Rectal smooth muscle tissue (tissue), 1 donor: ENCODE data around the gene BTBD10.

Experiments used
- H3K27ac ChIP-seq: one replicate; pipeline ENCODE4 v1.7.0; 2013; ENCODE audit warnings: low read depth, low read length, inconsistent platforms
- H3K27me3 ChIP-seq: one replicate; pipeline ENCODE4 v1.7.0; 2013; ENCODE audit warnings: low read length; ENCODE audit not compliant: control insufficient read depth, insufficient read depth
- H3K36me3 ChIP-seq: one replicate; pipeline ENCODE4 v1.7.0; 2013; ENCODE audit warnings: low read length; ENCODE audit not compliant: control insufficient read depth, insufficient read depth
- H3K4me1 ChIP-seq: one replicate; pipeline ENCODE4 v1.7.0; 2013; ENCODE audit warnings: low read length; ENCODE audit not compliant: control insufficient read depth, insufficient read depth
- H3K4me3 ChIP-seq: one replicate; pipeline ENCODE4 v1.7.0; 2013; ENCODE audit warnings: low read length
- H3K9ac ChIP-seq: one replicate; pipeline ENCODE4 v1.7.0; 2013; ENCODE audit warnings: low read length

BTBD10 gene

DNA sequence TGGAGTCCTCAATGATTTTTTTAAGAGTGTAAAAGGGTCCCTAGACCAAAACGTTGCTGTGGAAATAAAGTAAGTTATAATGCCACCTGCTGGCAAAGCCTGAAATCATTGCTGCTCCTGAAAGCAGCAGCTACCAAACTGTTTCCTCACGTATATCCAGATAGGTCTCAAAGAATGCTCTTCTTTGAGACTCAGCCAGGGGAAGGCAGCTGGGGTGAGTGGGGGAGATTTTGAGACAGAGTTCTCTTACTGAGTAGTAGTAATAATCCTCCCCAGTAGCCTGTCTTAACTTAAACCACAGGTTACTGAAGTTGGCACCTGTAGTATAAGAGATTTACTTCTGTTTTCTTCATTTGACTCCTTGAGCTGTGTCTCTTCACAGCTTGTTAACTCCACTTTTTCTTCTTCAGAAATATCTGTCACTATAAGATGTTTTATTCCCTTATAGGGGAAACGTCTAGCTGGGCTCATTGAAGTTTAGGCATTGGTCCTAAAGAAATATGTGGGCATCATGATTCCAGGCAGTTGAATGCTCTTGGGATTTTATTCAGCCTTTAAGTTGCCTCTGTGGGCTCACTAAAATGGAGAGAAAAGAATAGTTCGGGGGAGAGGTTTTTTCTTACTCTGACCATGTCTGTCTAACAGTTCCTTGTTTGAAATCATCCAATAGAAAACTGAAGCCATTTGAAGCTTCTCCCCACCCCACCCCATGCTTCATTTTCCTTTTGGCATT is 77.9 kb downstream of the BTBD10 start:
- H3K4me1 ChIP-seq: no peaks in the 10 kb centered on the region
- H3K36me3 ChIP-seq: peaks cover 6% of the 10 kb centered on the region
- H3K9ac ChIP-seq: no peak overlapping the region
- no peak overlapping the region for H3K4me3 ChIP-seq
- no peaks in the 10 kb centered on the region for H3K27me3 ChIP-seq
- H3K27ac ChIP-seq: no peak overlapping the region

DNA sequence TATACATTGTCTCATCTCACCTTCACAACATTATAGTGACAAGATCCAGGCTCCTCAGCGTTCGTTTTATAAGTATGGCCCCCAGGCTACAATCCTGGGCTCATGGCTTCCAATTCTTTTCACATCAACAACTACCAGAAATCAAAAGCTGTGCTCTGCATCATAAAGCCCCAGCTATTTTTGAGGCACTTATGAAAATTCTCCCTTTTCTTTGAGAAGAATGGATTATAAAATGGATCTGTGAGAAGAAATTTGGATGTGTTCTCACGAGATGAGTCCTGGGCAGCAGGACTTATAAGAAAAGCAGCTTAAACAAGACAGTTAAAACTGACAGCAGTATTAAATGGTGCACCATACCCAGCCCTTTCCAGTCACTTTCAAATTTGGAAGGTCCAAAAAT is 80.3 kb downstream of the BTBD10 start:
- Histone ChIP-seq H3K27ac (no peak overlapping the region), H3K4me3 (no peak overlapping the region), H3K36me3 (peaks cover 21% of the 10 kb centered on the region)

DNA sequence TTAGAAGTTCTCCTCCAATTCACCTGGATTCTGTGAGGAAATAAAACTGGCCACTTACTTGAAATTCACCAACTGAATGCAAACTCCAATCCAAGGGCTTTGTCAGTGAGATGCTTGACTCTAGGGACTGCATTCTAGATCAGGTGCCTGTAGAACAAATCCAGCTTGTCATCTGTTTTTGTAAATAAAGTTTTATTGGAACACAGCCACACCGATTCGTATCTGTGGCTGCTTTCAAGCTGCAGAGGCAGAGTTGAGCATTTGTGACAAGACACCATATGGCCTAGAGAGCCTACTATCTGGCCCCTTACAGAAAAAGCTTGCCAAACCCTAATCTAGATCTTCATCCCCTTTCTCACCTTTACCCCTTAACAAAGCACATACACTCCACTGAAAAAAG is 82.3 kb downstream of the BTBD10 start:
- Histone ChIP-seq H3K36me3 (peaks cover 39% of the 10 kb centered on the region), H3K4me1 (no peaks in the 10 kb centered on the region)

More for the DNA sequence above, 80.3 kb downstream of the BTBD10 start:
- Histone ChIP-seq H3K27me3 (no peaks in the 10 kb centered on the region), H3K9ac (no peak overlapping the region), H3K4me1 (no peaks in the 10 kb centered on the region)

DNA sequence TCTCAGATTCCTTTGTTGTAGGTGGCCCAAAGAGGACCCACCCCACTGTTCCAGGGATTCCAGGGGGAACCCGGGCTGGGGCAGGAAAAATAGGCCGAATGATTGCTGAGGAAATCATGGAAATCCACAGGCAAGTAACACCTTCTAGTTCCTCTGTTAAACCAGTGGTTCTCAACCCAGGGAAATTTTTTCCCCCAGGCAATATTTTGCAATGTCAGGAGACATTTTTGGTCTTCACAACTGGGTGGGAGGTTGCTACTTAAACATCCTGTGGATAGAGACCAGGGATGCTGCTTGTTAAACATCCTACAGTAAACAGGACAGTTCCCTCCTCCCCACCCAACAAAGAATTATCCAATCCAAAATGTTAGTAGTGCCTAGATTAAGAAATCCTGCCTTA is 84.7 kb downstream of the BTBD10 start:
- H3K27ac ChIP-seq: no peak overlapping the region
- peaks cover 53% of the 10 kb centered on the region for H3K36me3 ChIP-seq
- no peak overlapping the region for H3K4me3 ChIP-seq
- no peaks in the 10 kb centered on the region for H3K27me3 ChIP-seq
- no peak overlapping the region for H3K9ac ChIP-seq
- no peaks in the 10 kb centered on the region for H3K4me1 ChIP-seq

More for the DNA sequence above, 82.3 kb downstream of the BTBD10 start:
- H3K9ac ChIP-seq: no peak overlapping the region
- no peak overlapping the region for H3K4me3 ChIP-seq
- no peaks in the 10 kb centered on the region for H3K27me3 ChIP-seq
- no peak overlapping the region for H3K27ac ChIP-seq

DNA sequence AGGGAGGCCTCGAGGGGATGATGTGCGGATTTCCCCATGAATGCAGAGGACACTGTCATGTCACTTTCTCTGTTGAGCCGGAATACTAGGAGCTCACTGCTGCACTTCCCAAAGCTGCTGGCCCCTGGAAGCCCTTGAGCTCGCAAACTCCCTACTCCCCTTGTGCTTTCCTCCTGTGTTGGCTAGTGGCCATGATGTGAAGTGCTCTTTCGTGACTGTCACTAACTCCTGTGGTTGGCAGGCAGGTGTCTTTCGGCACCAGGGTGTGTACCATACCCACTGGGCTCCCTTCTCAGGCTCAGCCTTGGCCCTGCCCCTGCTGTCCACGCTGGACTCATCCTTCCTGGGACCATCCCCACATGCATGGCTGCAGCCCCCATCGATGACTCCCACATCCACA is 86.2 kb downstream of the BTBD10 start:
- Histone ChIP-seq H3K27me3 (no peaks in the 10 kb centered on the region), H3K36me3 (peaks cover 53% of the 10 kb centered on the region), H3K4me3 (no peak overlapping the region), H3K27ac (no peak overlapping the region), H3K4me1 (no peaks in the 10 kb centered on the region), H3K9ac (no peak overlapping the region)

DNA sequence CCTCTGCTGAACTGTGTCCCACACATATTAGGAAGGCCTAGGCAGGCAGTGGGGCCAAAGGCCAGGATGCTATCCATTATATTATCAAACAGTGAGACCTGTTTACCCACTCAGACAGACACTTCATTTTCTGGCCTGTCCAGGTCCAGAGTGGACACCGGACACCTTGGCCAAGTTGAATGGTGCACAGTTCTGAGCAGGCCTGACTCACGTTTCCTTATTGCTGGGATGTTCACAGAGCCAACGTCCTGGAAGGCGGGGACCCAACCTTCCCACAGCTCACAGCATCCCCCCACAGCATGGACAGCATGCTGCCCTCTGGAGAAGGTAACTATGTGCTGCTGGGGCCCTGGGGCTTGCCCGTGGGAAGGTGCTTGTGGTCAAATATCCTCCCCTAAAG is 86.6 kb downstream of the BTBD10 start:
- Histone ChIP-seq H3K9ac (no peak overlapping the region), H3K27ac (no peak overlapping the region), H3K36me3 (peaks cover 56% of the 10 kb centered on the region), H3K27me3 (no peaks in the 10 kb centered on the region), H3K4me1 (no peaks in the 10 kb centered on the region), H3K4me3 (no peak overlapping the region)

DNA sequence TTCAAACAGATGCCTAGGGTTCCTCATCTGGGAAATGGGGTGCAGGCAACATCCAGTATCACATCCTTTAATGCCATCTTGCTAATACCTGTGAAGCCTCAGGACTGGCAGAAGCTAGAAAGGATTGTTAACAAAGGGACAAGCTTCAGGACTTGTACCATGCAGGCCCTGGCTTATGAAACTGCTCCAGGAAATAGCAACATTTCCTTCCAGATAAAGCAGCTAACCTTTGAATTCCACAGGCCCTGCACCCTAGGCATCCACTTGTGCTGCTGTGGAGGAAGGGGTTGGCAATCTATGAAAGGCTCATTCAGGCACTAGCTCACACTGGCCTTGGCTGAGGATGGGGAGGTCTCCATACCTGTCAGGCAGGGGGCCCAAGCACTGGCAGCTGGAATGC is 87.2 kb downstream of the BTBD10 start:
- Histone ChIP-seq H3K4me1 (no peaks in the 10 kb centered on the region), H3K4me3 (no peak overlapping the region), H3K27ac (no peak overlapping the region), H3K36me3 (peaks cover 56% of the 10 kb centered on the region), H3K9ac (no peak overlapping the region), H3K27me3 (no peaks in the 10 kb centered on the region)

DNA sequence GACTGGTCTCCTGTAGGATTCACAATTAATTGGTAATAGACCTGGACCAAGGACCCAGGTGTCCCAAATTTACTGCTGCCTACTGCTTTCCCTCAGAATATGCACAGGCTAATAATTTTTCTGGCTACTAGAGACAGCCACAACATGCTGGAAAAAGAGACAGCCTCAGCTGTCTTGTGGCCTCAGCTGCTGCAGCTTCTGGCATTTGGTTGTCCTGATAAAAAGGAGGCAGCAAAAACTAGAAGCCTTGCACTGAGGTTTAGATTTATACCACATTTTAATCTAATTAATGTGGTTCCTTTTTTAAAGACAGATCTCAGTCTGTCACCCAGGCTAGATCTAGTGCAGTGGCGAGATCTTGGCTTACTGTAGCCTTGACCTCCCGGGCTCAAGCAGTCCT is 89.8 kb downstream of the BTBD10 start:
- Histone ChIP-seq H3K27ac (no peak overlapping the region), H3K4me3 (no peak overlapping the region), H3K36me3 (peaks cover 56% of the 10 kb centered on the region), H3K9ac (no peak overlapping the region), H3K27me3 (no peaks in the 10 kb centered on the region), H3K4me1 (no peaks in the 10 kb centered on the region)

DNA sequence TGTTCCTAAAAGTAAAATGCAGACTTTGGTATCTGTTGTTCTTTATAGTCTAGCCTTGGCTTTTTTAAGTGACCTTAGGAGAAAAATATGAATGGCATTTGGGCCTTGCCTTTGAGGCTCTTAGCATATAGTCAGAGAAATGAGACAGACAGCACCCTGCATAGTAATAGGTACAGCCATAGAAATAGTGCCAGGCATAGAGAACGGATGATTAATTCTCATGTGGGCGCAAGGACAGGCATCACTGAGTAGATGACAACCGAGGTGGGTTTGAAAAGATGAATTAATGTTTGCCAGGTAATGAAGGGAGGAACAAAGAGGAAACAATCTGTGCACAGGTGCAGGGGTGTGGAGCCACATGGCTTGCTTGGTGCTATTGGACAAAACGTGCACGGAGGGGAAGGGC is 95.0 kb downstream of the BTBD10 start:
- H3K36me3 ChIP-seq: peaks cover 28% of the 10 kb centered on the region

DNA sequence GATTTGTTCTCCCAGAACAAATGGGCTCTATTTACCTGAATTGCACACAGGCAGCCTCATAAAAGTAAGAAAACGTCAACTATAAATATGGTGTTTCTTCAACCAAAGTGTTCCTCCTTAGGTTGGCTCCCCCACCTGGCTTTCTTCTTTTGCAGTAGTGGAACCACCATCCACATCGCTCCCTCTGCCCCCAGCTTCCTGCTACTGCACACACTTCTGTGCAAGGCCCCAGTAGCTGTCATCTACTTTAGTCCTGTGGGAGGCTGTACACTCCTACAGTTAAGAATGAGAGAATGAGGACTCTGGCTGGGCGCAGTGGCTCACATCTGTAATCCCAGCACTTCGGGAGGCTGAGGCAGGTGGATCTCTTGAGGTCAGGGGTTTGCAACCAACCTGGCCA is 95.9 kb downstream of the BTBD10 start:
- Histone ChIP-seq H3K36me3 (peaks cover 27% of the 10 kb centered on the region), H3K4me1 (no peaks in the 10 kb centered on the region)

More for the DNA sequence above, 95.0 kb downstream of the BTBD10 start:
- no peaks in the 10 kb centered on the region for H3K4me1 ChIP-seq
- H3K27me3 ChIP-seq: no peaks in the 10 kb centered on the region
- no peak overlapping the region for H3K4me3 ChIP-seq
- no peak overlapping the region for H3K27ac ChIP-seq
- H3K9ac ChIP-seq: no peak overlapping the region

DNA sequence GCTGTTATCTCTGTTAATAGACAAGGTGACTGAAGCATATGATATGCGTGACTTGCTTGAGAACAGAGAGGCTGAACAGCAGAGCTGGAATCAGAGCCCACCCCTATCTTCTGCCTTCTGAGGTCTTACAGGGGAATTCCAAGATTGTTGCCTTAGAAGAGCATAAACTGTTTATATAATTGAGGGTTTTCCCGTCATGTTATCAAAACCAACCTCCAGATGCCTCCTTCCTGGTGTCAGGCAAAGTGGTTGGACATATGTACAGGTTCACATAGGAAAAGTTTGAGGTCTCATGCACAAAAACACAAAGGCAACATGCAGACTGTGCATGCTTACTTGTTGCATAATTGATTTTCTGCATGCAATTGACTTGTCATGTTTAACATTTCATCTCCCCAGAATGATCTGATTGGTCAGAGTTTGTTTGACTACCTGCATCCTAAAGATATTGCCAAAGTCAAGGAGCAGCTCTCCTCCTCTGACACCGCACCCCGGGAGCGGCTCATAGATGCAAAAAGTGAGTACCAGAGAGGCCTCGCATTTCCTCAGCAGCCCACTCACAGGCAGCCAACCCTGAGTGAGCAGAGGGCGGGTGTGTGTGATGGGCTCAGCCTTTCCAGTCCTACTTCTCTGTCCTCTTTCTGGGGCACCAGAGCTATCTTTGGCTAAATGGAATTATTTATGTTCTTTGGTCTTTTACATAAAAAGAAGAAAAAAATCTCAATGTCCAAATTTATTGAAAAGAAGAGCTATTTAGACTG is 96.6 kb downstream of the BTBD10 start:
- no peak overlapping the region for H3K9ac ChIP-seq
- H3K27ac ChIP-seq: no peak overlapping the region
- no peaks in the 10 kb centered on the region for H3K27me3 ChIP-seq
- H3K4me1 ChIP-seq: no peaks in the 10 kb centered on the region
- H3K4me3 ChIP-seq: no peak overlapping the region
- H3K36me3 ChIP-seq: peaks cover 21% of the 10 kb centered on the region

More for the DNA sequence above, 95.9 kb downstream of the BTBD10 start:
- H3K9ac ChIP-seq: no peak overlapping the region
- H3K4me3 ChIP-seq: no peak overlapping the region
- no peak overlapping the region for H3K27ac ChIP-seq
- H3K27me3 ChIP-seq: no peaks in the 10 kb centered on the region

DNA sequence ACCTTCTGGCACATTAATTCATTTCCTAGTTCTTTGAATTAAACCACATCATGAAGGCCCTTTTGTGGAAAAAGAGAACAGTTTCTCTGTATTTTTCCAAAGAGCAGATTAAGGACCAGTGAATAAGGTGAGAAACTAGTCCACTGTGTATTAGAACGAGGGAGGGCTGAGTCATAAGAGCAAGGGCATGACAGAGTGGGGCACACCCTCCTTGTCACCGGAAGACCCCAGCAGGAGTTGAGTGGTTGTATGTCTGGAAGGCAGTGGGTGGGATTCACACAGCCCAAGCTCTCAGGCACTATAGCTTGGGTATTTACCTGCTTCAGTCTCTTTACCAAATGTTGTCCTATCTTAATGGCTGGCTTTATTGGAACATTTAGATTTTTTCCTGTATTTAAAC is 98.6 kb downstream of the BTBD10 start:
- Histone ChIP-seq H3K4me3 (no peak overlapping the region), H3K36me3 (peaks cover 13% of the 10 kb centered on the region), H3K27me3 (no peaks in the 10 kb centered on the region), H3K4me1 (no peaks in the 10 kb centered on the region), H3K27ac (no peak overlapping the region), H3K9ac (no peak overlapping the region)
